CD4-positive, alpha-beta T cell treated with Interleukin-21 for 1 hour (primary cell): ENCODE measurements around the gene LILRB1.
"Not testable (repeated sequence)": the region's sequence is repeated elsewhere in the genome, so short reads cannot be mapped to it uniquely, and the experiment has no call there.

Experiments
- DNase-seq: peaks from one replicate; pipeline ENCODE4 v3.0.0-alpha.2; 2020

Gene LILRB1

DNA sequence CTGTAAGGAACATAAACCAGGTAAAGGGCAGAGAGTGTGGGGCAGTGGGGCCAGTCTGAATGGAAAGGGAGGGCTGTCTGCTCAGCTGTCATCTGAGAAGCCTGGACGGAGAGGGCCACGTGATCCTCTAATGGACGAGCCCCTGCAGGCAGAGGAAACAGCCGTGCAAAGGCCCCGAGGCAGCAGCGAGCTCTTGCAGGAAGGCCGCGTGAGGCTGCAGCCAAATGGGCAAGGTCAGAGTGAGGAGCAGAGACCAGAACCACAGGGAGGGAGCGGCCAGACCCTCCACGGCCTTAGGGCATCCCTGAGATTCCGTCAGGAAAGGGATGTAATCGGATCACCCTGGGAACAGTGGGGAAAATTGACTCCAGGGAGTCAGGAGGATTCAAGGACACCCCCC lies 36.9 kb downstream of the LILRB1 start:
- DNase-seq = no peak

DNA sequence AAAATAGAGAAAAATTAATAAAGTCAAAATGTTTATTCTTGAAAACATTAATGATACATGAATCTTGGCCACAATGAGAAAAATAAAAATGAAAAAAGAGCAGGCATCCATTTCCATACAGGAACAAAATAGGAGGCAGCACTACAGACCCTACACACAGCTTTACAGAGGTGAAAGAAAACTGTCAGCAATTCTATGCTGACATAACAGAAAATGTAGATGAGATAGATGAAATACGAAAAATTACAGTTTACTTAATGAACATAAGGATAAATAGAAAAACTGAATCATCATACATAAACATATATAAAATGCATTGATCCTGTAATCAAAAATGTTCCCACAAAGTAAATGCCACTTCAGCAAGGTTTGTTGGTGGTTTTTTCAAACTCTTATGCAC lies 38.1 kb downstream of the LILRB1 start:
- DNase-seq = no peak

DNA sequence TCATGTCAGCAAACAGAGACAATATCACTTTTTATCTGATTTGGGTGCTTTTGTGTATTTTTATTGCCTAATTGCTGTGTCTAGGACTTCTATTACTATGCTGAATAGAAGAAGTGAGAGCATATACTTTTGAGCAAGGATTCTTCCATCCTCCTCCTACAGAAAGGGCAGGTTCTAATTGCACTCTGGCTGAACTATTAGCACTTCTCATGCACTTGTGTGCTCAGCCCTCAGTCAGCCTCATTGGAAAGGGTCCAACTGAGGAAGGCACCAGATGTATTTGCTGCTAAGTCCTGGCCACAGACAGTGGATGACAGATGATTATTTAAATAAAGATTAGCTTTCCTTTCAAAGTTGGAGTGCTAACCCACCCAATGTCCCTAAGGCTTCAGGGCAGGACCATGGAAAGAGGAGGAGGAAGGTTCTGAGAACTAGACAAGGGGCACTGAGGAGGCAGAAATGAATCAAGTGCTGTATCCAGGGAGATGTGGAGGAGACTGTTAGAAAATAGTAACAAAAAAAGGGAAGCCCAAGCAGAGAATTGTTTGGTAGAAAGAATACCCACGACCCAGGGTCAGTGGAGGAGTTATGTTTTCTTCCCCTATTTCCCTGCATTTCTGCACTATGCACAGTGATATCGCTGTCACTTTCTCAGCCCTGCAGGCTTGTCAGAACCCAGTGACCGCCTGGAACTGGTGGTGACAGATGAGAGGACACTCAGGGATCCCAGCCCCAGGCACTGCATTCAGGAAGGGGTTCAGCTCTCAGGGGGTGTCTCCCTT lies 40.5 kb downstream of the LILRB1 start:
- no peak for DNase-seq

DNA sequence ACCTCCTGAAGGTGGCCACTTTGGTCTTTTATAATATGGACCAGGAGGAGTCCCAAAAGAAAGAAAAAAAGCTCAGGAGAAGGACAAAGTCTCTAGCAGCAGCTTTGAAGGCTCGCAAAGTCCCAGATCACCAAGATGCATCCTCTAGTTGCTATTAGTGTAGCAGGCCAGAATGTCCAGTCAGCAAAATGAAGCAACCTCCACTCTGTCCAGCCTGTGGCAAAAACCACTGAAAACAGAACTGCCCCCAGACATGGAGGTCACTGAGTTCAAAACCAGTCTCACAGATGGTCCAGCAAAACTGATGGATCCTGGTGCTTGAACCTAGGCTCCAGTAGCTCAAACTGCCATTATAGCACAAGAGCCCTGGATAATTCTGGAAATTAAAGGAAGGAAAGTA lies 42.9 kb downstream of the LILRB1 start:
- DNase-seq = no peak

- DNase-seq = peak; percentile 26
These were observed 43.8 kb downstream of the LILRB1 start for GRCh38 chr19:54674021-54674617.

DNA sequence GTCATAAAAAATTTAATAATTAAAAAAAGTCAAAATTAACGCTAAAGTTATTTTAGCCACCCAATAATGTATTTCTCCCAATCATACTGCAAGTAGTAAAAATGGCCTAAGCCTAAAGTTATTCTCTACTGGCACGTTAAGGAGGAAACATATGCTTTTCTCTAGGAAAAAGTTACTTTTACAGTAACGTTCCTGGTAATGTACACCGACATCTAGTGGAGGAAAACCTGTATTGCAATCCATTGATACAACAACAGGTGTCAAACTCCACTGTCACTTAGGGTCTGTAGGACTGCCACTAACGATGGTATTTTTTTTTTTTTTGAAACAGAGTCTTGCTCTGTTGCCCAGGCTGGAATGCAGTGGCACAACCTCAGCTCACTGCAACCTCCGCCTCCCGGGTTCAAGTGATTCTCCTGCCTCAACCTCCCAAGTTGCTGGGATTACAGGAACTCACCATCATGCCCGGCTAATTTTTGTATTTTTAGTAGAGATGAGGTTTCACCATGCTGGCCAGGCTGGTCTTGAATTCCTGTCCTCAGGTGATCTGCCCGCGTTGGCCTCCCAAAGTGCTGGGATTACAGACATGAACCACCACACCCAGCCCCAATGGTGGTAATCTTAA lies 46.0 kb downstream of the LILRB1 start:
- peak; percentile 52 for DNase-seq

- no peak for DNase-seq
These were observed 46.9 kb downstream of the LILRB1 start for GRCh38 chr19:54677217-54677616.

GRCh38 chr19:54681596-54681995 lies 51.3 kb downstream of the LILRB1 start:
- DNase-seq = not testable (repeated sequence)

DNA sequence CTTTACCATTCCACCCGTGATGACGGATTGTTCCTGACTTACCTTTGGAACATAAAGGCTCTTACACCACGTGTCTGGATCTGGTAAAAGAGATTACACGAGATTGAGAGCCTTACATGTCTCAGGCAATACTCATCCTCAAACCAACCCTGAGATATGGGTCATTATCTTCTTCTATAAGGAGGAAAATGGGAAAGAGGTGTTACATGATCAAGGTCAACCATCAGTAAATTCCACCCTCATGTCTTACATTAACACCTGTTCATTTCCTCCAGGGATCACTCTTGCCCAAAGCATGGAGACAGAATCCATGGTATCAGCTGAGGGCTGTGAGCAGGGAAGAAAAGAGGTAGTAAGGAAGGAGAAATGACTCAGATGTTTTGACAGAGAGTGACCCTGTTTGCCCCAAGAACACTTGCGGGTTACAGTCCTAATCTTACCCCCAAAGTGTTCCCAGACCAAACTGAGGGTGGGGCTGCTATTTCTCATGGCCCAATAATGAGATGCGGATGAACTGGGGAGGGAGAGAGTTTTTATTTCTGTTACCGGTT lies 52.1 kb downstream of the LILRB1 start:
- DNase-seq = no peak

GRCh38 chr19:54684527-54684926 lies 54.2 kb downstream of the LILRB1 start:
- no peak for DNase-seq
